ENCODE results near the gene VEGFA. TPM values are rescaled to one million over a fixed set of nuclear protein-coding genes. Genes with fewer than 3 reads are reported as not detected.
A peak's percentile ranks its signal among the peaks of the same experiment; 100 is the strongest.

The VEGFA gene
- total RNA-seq, 1 experiment from 2014 or later = 31.6 TPM

- Histone ChIP-seq H3K27me3 (peaks cover 3% of the 10 kb centered on the region; the same call in 1 of the 2 replicates), H3K4me1 (no peaks in the 10 kb centered on the region), H3K4me3 (no peak overlapping the region), H3K36me3 (no peaks in the 10 kb centered on the region), H3K9me3 (replicated peaks) (no peaks in the 10 kb centered on the region), H3K27ac (no peak overlapping the region)
- DNase-seq = no peak
Observed at GRCh38 chr6:43829470-43829869, 59.5 kb downstream of the VEGFA start.

GRCh38 chr6:43830775-43831174 is 60.8 kb downstream of the VEGFA start:
- Histone ChIP-seq H3K27me3 (no peaks in the 10 kb centered on the region; the same call in 1 of the 2 replicates), H3K9me3 (replicated peaks) (no peaks in the 10 kb centered on the region), H3K4me1 (no peaks in the 10 kb centered on the region), H3K36me3 (no peaks in the 10 kb centered on the region), H3K4me3 (no peak overlapping the region), H3K27ac (no peak overlapping the region)
- DNase-seq = no peak

DNA sequence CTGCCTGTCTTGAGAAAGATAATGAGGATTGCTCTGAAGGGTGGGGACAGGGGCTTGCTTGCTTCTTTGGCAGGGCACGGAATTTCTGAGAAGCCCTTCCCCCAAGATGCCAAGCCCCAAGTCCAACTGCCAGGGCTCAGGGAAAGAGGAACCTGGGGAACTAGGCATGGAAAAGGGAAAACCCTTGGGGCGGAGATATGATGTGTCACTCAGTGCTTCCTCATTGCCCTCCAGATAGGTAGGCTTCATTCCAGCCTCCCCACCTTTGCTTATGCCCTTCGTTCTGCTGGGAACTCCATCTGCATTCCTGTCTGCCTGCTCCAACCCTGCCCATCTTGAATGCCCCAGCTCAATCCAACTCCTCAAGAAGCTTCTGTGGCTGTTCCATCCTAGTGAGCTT is 61.2 kb downstream of the VEGFA start:
- Histone ChIP-seq H3K27ac (no peak overlapping the region), H3K9me3 (replicated peaks) (no peaks in the 10 kb centered on the region), H3K36me3 (no peaks in the 10 kb centered on the region), H3K4me1 (no peaks in the 10 kb centered on the region), H3K27me3 (no peaks in the 10 kb centered on the region), H3K4me3 (no peak overlapping the region)
- DNase-seq = no peak

DNA sequence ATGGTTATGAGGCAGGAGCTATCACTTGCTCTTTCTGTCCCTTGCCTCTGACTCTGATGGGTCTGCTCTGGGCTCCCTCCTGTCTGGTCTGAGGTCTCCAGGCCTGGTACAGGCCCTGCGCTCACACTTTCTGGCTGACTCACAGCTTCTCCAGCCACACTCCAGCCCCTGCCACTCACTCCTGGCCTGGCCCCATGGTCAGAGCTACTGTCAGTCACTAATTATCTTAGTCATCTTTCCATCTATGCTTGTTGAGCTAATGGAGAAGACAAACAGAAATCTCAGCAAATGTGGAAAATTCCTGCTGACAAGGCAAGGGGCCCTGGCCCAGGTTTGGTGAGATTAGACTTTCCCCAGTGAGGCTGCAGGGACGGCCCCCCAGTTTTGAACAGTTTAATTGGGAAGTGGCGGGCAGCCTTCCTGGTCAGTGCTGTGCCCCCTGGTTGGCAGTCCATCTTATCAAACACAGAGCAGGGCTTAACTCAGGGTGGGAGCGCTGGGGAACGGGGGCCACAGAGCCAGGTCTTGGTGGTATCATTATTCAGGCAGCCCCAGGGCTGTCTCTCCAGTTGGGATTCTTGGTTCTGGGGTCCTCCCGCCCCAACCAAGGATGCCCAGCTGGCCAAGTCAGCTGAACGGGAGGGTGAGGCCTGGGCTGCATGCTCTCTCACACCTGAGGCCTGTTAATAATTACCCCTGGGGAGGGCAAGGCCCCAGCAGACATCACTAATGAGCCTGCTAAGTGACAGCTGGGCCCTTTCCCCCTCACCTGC is 63.4 kb downstream of the VEGFA start:
- Histone ChIP-seq H3K27ac (no peak overlapping the region), H3K9me3 (replicated peaks) (no peaks in the 10 kb centered on the region), H3K27me3 (no peaks in the 10 kb centered on the region), H3K36me3 (no peaks in the 10 kb centered on the region), H3K4me3 (no peak overlapping the region), H3K4me1 (no peaks in the 10 kb centered on the region)
- DNase-seq = no peak

- H3K4me1 ChIP-seq = no peaks in the 10 kb centered on the region
- H3K27me3 ChIP-seq = no peaks in the 10 kb centered on the region
- no peaks in the 10 kb centered on the region for H3K36me3 ChIP-seq
- no peaks in the 10 kb centered on the region for H3K9me3 ChIP-seq (replicated peaks)
- DNase-seq = no peak
- no peak overlapping the region for H3K4me3 ChIP-seq
- H3K27ac ChIP-seq = no peak overlapping the region
Observed at GRCh38 chr6:43833996-43834390, 64.0 kb downstream of the VEGFA start.

- H3K27ac ChIP-seq = no peak overlapping the region
- DNase-seq = peak in 1 of 2 experiments; percentile 27
- H3K4me1 ChIP-seq = no peaks in the 10 kb centered on the region
Observed at GRCh38 chr6:43834528-43835155, 64.6 kb downstream of the VEGFA start.

GRCh38 chr6:43835872-43836419 is 65.9 kb downstream of the VEGFA start:
- no peak for DNase-seq
- Histone ChIP-seq H3K9me3 (replicated peaks) (no peaks in the 10 kb centered on the region), H3K36me3 (no peaks in the 10 kb centered on the region), H3K4me1 (no peaks in the 10 kb centered on the region; the same call in 1 of the 2 replicates), H3K27me3 (no peaks in the 10 kb centered on the region), H3K27ac (no peak overlapping the region), H3K4me3 (no peak overlapping the region)

More at GRCh38 chr6:43834528-43835155, 64.6 kb downstream of the VEGFA start:
- Histone ChIP-seq H3K9me3 (replicated peaks) (no peaks in the 10 kb centered on the region), H3K36me3 (no peaks in the 10 kb centered on the region), H3K27me3 (no peaks in the 10 kb centered on the region), H3K4me3 (no peak overlapping the region)

Other genes starting within 250 kb of the VEGFA start
- gene XPO5, start 194.2 kb upstream of the VEGFA start, total RNA-seq (2014; rRNA removed; shearing (Covaris generic)) = 75.1 and 88.6 TPM in 2 replicates
- gene POLH, start 194.0 kb upstream of the VEGFA start, total RNA-seq (2014; rRNA removed; shearing (Covaris generic)) = 10.3 and 12.4 TPM in 2 replicates
- 43.4 and 58.1 TPM in 2 replicates for gene GTPBP2, start 140.9 kb upstream of the VEGFA start, total RNA-seq (2014; rRNA removed; shearing (Covaris generic))
- 28.0 and 34.4 TPM in 2 replicates for gene MAD2L1BP, start 134.4 kb upstream of the VEGFA start, total RNA-seq (2014; rRNA removed; shearing (Covaris generic))
- not detected in 2 replicates for gene RSPH9, start 125.2 kb upstream of the VEGFA start, total RNA-seq (2014; rRNA removed; shearing (Covaris generic))
- gene MRPS18A, start 82.4 kb upstream of the VEGFA start, total RNA-seq (2014; rRNA removed; shearing (Covaris generic)) = 51.6 and 54.7 TPM in 2 replicates